Suprapubic skin (tissue), 4 donors: Measurements from ENCODE around the gene LRIG3.

Experiments used
- CTCF ChIP-seq, 2 donors: fragments of 200-600 bp in 1 of 2; fragments of 450-650 bp in 1 of 2; sonication (generic) in 1 of 2; IDR thresholded peaks; one replicate each; pipeline ENCODE4 v1.5.1; 2016 to 2019; ENCODE audit warnings: antibody characterized with exemption in 2 of 2, mild to moderate bottlenecking in 1 of 2, moderate library complexity in 1 of 2
- EP300 ChIP-seq: sonication (generic); formaldehyde crosslinking; IDR thresholded peaks from one replicate; pipeline ENCODE4 v1.6.1; 2017; ENCODE audit warnings: antibody characterized with exemption
- POLR2A ChIP-seq, 2 donors: fragments of 450-650 bp; IDR thresholded peaks; one replicate each; pipeline ENCODE4 v1.6.1; 2017; ENCODE audit warnings: antibody characterized with exemption in 2 of 2, mild to moderate bottlenecking in 2 of 2, moderate library complexity in 2 of 2
- POLR2AphosphoS5 ChIP-seq, 3 donors: sonication (generic); formaldehyde crosslinking; IDR thresholded peaks; one replicate each; pipeline ENCODE4 v1.6.1; 2017; ENCODE audit warnings: antibody characterized with exemption in 3 of 3

DNA sequence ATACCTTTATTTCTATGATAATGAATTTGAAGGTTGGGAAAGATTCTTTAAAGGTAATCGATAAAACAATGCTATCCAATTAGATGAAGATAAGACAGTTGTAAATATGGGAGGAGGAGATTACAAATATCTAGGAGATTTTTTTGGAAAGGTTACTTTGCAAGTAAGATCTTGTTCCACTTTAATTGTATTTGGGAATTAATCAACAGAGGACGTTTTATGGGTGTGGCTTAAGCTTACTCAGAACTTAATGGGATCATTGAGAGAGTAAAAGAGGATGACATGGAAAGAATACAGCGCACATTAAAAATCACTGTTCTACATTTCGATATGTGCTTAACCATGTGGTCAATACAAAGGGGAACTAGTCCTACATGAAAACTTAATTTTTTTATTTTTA lies 3.5 kb upstream of the LRIG3 start:
- no peak for TF ChIP-seq CTCF (IDR thresholded peaks at IDR 0.05)
- TF ChIP-seq POLR2A (IDR thresholded peaks at IDR 0.05) = no peak
- TF ChIP-seq POLR2AphosphoS5 (IDR thresholded peaks at IDR 0.05) = no peak
- no peak for TF ChIP-seq EP300
